ENCODE measurements around the gene KCNJ12. TPM values are rescaled to one million over a fixed set of nuclear protein-coding genes. Genes with fewer than 3 reads are reported as not detected.
"Not testable (repeated sequence)": the region's sequence is repeated elsewhere in the genome, so short reads cannot be mapped to it uniquely, and the experiment has no call there.

KCNJ12 gene
- total and polyA plus RNA-seq, 4 donors, result 2.6 to 7.0 (median 3.4) TPM

DNA sequence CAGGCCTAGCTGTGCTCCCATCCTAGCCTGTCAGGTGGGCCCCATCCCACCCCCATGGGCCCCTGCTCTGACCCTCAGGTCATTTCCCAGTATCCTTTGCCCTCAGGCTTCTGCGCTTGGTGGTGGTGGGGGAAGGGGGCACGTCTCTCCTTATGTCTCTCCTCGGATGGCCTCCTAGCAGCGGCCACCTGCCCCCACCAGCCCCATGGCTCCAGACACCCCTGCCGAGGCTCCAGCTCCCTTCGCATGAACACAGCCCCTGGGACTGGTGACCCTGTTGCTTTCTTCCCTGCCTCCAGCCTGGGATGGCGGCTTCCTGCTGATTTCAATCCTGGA lies 27.3 kb upstream of the KCNJ12 start:
- H3K27ac ChIP-seq (ENCODE audit: low read depth, low read length); H3K4me1 ChIP-seq (ENCODE audit: control insufficient read depth, insufficient read depth, low read length); DNase-seq (ENCODE audit: low read depth in 4 of 6, low spot score in 6 of 6); H3K36me3 ChIP-seq (ENCODE audit: control insufficient read depth, insufficient read depth, low read length); H3K27me3 ChIP-seq (ENCODE audit: control insufficient read depth, insufficient read depth, low read length); H3K4me3 ChIP-seq (ENCODE audit: low read depth, low read length); H3K9me3 ChIP-seq (ENCODE audit: control insufficient read depth, insufficient read depth, low read length): not testable (repeated sequence)
- WGBS (ENCODE audit: insufficient coverage), result no CpG with 5 or more reads among the region's 7 CpGs

DNA sequence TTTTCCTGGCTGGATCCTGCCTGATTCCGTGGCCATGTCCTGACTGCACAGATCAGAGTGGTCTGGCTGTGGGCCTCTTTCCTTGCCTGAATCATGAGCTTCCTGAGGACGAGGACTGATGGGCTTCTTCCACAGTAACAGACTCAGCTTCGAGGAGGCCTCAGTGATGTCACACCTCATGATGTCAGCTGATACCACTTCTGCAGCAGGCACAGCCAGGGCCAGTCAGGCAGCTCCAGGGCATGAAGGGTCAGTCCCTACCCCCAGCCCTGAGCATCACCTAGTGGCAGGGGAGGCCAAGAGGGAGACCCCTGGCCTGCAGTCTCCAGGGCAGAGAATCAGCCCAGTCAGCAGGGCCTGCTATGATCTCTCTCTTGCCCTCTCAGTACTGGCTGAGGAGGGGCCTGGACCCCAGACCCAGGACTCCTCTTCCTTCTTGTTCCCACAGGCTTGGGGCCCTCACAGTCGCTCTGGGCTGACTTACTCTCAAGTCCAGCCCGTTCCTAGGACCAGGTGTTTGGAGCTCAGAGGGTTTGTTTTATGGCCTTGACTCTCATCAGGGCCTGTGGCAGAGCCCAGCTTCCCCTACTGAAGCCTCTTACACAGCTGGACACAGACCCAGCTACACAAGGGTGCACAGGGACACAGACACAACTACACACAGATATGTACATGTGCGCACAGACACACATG lies 26.7 kb upstream of the KCNJ12 start:
- WGBS (ENCODE audit: insufficient coverage), result 51% methylated on average over 2 of the region's 6 CpGs
- not testable (repeated sequence) for DNase-seq (ENCODE audit: low read depth in 4 of 6, low spot score in 6 of 6); H3K9me3 ChIP-seq (ENCODE audit: control insufficient read depth, insufficient read depth, low read length); H3K36me3 ChIP-seq (ENCODE audit: control insufficient read depth, insufficient read depth, low read length); H3K4me1 ChIP-seq (ENCODE audit: control insufficient read depth, insufficient read depth, low read length); H3K27me3 ChIP-seq (ENCODE audit: control insufficient read depth, insufficient read depth, low read length); H3K4me3 ChIP-seq (ENCODE audit: low read depth, low read length); H3K27ac ChIP-seq (ENCODE audit: low read depth, low read length)

DNA sequence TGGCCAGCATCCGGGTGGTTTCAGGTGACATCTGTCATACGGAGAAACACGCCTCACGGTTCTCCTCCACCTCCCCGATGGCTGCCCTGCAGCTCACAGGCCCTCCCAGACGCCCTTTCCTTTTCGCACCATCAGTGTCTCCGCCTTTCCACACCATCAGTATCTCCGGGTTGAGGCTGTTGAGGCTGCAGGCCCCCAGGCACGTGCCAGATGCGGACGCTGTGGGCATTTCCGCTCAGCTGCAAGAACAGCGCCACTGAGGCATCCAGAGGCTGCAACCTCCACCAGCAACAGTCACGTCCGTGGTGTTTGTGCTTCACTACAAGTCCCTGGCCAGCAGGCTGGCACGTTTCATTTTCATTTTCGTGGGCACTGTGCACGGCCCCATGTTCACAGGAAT lies 25.7 kb upstream of the KCNJ12 start:
- WGBS (ENCODE audit: insufficient coverage), result no CpG with 5 or more reads among the region's 19 CpGs
- H3K9me3 ChIP-seq (ENCODE audit: control insufficient read depth, insufficient read depth, low read length); H3K4me3 ChIP-seq (ENCODE audit: low read depth, low read length); H3K27me3 ChIP-seq (ENCODE audit: control insufficient read depth, insufficient read depth, low read length); H3K36me3 ChIP-seq (ENCODE audit: control insufficient read depth, insufficient read depth, low read length); H3K27ac ChIP-seq (ENCODE audit: low read depth, low read length); DNase-seq (ENCODE audit: low read depth in 4 of 6, low spot score in 6 of 6); H3K4me1 ChIP-seq (ENCODE audit: control insufficient read depth, insufficient read depth, low read length): not testable (repeated sequence)

DNA sequence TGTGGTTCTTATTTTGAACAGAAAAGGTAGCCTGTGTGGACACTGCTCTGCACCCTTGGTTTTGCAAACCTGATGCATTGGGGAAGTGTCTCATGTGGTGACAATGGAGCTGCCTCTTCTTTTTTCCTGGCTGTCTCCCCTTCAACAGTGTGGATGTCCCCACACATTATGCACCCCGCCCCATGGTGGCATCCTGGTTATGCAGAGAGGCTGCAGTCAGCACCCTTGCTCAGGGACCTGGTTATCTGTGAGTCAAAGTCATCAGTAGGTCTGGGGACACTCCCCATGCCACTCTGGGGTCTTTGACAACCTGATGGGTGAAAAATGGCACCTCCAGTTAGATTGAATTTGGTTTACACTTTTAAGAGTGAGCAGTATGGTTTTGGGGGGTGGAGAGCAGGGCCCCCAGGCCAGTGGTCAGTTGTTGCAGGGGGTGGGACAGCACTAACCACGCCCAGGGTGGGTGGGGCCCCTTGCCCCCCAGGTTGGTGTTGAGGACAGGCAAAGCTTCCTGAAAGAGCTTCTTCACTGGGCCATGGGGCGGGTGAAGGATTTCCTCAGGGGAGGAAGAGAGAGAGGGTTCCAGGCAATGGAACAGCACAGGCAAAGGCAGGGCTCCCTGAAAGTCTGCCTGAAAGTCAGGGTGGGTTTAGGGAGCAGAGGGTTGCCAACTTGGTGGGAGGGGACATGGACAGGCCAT lies 24.6 kb upstream of the KCNJ12 start:
- Histone ChIP-seq H3K9me3 (ENCODE audit: control insufficient read depth, insufficient read depth, low read length) (no peaks in the 10 kb centered on the region), H3K4me3 (ENCODE audit: low read depth, low read length) (no peak overlapping the region), H3K27me3 (ENCODE audit: control insufficient read depth, insufficient read depth, low read length) (no peaks in the 10 kb centered on the region), H3K4me1 (ENCODE audit: control insufficient read depth, insufficient read depth, low read length) (no peaks in the 10 kb centered on the region), H3K27ac (ENCODE audit: low read depth, low read length) (no peak overlapping the region), H3K36me3 (ENCODE audit: control insufficient read depth, insufficient read depth, low read length) (no peaks in the 10 kb centered on the region)
- WGBS (ENCODE audit: insufficient coverage), result 72% methylated on average over 3 of the region's 3 CpGs
- no peak for DNase-seq (ENCODE audit: low read depth in 4 of 6, low spot score in 6 of 6)

DNA sequence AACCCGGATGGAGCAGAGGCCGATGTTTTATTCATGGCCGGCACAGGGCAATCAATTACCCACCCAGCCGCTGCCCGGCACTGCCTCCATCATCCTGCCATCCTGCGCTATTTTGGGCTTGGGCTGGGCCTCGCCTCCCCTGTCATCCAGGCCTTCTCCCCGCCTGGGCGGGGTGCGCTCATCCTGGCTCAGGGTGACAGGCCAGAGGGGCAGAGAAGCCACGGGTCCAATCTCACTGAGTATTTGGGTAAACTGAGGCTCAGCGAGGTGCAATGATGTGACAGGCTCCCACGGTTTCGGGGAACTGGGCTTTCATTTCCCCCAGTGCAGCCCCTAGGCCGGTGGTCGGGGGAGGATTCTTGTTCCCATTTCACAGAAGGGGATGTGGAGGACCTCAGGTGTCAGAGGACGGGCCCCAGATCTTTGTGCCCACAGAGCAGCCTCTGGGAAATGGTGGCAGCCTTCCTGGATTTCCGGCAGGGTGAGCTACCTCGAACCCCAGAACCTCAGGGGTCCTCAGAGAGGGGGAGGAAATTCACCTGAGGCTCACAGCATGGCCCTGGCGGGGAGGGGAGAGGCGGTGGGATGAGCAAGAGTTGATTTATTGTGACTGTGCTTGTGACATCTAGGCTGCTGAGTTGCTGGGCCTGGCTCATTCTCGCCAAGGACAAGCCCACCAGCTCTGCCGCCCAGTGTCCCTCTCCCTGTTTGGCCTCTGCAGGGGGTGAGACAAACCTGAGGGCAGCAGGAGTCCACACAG lies 23.8 kb upstream of the KCNJ12 start:
- H3K27me3 ChIP-seq (ENCODE audit: control insufficient read depth, insufficient read depth, low read length), result no peaks in the 10 kb centered on the region
- no peaks in the 10 kb centered on the region for H3K9me3 ChIP-seq (ENCODE audit: control insufficient read depth, insufficient read depth, low read length)
- no peak overlapping the region for H3K4me3 ChIP-seq (ENCODE audit: low read depth, low read length)
- no peak overlapping the region for H3K27ac ChIP-seq (ENCODE audit: low read depth, low read length)
- 74% methylated on average over 20 of the region's 23 CpGs for WGBS (ENCODE audit: insufficient coverage)
- no peak for DNase-seq (ENCODE audit: low read depth in 4 of 6, low spot score in 6 of 6)
- peaks cover 3% of the 10 kb centered on the region for H3K4me1 ChIP-seq (ENCODE audit: control insufficient read depth, insufficient read depth, low read length)
- H3K36me3 ChIP-seq (ENCODE audit: control insufficient read depth, insufficient read depth, low read length), result no peaks in the 10 kb centered on the region

DNA sequence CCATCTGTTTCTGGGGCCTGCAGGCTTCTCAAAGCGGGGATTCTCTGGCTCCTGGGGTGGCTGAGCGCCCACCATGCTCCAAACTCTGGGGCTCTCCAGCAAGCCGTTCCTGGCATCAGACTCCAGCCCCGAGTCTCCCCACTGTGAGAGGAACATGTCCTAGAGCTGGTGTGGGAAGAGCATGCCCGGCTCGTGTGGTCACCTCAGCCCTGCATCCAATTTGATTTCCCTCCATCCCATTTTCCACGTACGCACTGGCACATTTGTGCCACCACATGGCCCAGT lies 23.2 kb upstream of the KCNJ12 start:
- 93% methylated on average over 7 of the region's 8 CpGs for WGBS (ENCODE audit: insufficient coverage)

DNA sequence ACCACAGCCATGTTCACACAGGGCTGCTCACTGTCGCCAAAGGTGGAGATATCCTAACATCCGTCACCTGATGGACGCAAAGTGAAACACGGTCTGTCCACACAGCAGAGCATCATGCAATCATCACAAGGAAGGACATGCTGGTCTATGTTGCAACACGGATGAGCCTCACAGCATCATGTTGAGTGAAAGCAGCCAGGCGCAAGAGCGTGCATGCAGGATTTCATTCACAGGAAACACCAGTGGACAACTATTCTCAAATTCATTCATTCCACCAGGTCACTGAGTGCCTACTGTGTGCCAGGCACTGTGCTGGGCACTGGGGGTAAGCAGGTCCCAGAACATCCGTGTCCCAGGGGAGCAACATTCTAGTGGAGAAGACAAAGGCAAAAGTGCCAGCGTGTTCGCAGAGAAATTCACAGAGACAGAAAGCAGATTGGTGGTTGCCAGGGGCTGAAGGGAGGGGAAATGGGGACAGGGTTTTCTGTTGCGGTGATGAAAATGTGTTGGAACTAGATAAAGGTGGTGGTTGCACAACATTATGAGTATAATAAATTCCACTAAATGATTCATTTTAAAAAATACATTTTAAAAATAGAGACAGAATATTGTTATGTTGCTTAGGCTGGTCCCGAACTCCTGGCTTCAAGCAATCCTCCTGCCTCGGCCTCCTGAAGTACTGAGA lies 22.7 kb upstream of the KCNJ12 start:
- Histone ChIP-seq H3K27ac (ENCODE audit: low read depth, low read length) (no peak overlapping the region), H3K4me1 (ENCODE audit: control insufficient read depth, insufficient read depth, low read length) (peaks cover 9% of the 10 kb centered on the region), H3K36me3 (ENCODE audit: control insufficient read depth, insufficient read depth, low read length) (no peaks in the 10 kb centered on the region), H3K4me3 (ENCODE audit: low read depth, low read length) (no peak overlapping the region), H3K27me3 (ENCODE audit: control insufficient read depth, insufficient read depth, low read length) (no peaks in the 10 kb centered on the region), H3K9me3 (ENCODE audit: control insufficient read depth, insufficient read depth, low read length) (no peaks in the 10 kb centered on the region)
- 77% methylated on average over 10 of the region's 13 CpGs for WGBS (ENCODE audit: insufficient coverage)
- no peak for DNase-seq (ENCODE audit: low read depth in 4 of 6, low spot score in 6 of 6)

More for the DNA sequence above, 23.2 kb upstream of the KCNJ12 start:
- Histone ChIP-seq H3K36me3 (ENCODE audit: control insufficient read depth, insufficient read depth, low read length) (no peaks in the 10 kb centered on the region), H3K4me1 (ENCODE audit: control insufficient read depth, insufficient read depth, low read length) (peaks cover 8% of the 10 kb centered on the region), H3K27ac (ENCODE audit: low read depth, low read length) (no peak overlapping the region), H3K9me3 (ENCODE audit: control insufficient read depth, insufficient read depth, low read length) (no peaks in the 10 kb centered on the region), H3K4me3 (ENCODE audit: low read depth, low read length) (no peak overlapping the region), H3K27me3 (ENCODE audit: control insufficient read depth, insufficient read depth, low read length) (no peaks in the 10 kb centered on the region)
- DNase-seq (ENCODE audit: low read depth in 4 of 6, low spot score in 6 of 6), result no peak

DNA sequence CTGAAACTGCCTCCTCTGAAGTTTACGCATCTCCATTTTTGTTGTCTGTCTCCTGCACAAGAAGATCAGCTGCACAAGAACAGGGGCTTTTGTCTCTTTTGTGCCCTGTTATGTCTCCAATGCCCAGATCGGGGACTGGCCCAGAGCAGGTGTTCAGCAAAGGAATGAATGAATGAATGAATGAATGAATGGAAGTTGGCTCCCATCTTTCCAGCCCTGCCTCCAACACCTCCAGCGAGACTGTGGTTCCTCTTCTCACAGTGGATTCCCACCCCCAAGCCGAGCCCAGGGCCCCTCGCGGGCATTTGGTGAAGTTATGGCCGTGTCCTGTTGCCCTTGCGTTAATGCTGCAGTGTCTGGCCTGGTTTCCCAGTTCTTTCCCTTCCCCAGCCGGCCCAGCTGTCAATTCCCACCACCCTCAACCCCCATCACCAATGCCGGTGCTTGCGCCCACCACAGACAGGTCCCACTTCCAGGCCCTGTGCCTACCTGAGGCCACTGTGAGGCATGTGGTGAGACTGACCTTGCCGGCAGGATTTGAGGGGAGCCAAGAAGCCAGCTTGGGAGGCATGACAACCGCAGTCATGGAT lies 21.3 kb upstream of the KCNJ12 start:
- Histone ChIP-seq H3K4me3 (ENCODE audit: low read depth, low read length) (no peak overlapping the region), H3K4me1 (ENCODE audit: control insufficient read depth, insufficient read depth, low read length) (peaks cover 11% of the 10 kb centered on the region), H3K27ac (ENCODE audit: low read depth, low read length) (no peak overlapping the region), H3K9me3 (ENCODE audit: control insufficient read depth, insufficient read depth, low read length) (no peaks in the 10 kb centered on the region), H3K27me3 (ENCODE audit: control insufficient read depth, insufficient read depth, low read length) (no peaks in the 10 kb centered on the region), H3K36me3 (ENCODE audit: control insufficient read depth, insufficient read depth, low read length) (no peaks in the 10 kb centered on the region)
- no peak for DNase-seq (ENCODE audit: low read depth in 4 of 6, low spot score in 6 of 6)
- WGBS (ENCODE audit: insufficient coverage), result 90% methylated on average over 8 of the region's 13 CpGs

DNA sequence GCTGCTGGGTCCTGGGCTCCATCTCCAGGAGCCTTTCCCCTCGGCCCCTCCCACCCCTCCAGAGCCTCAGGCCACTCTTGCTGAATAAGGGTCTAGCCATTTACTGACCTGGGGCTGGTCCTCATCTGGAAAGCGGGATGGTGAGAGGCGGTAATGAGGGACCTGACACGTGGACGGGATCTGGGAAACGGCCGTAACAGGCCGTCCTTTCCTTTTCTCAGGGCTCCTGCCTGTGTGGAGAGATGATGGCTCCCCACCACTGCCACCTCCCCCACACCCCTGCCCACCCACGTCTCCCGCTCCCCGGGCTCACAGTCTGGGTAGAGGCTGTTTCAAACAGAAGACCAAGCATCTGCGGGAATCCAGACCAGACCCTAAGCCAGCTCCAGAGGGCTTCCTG lies 20.6 kb upstream of the KCNJ12 start:
- no peak for DNase-seq (ENCODE audit: low read depth in 4 of 6, low spot score in 6 of 6)
- Histone ChIP-seq H3K4me1 (ENCODE audit: control insufficient read depth, insufficient read depth, low read length) (peaks cover 13% of the 10 kb centered on the region), H3K4me3 (ENCODE audit: low read depth, low read length) (no peak overlapping the region), H3K9me3 (ENCODE audit: control insufficient read depth, insufficient read depth, low read length) (no peaks in the 10 kb centered on the region), H3K27me3 (ENCODE audit: control insufficient read depth, insufficient read depth, low read length) (no peaks in the 10 kb centered on the region), H3K36me3 (ENCODE audit: control insufficient read depth, insufficient read depth, low read length) (no peaks in the 10 kb centered on the region), H3K27ac (ENCODE audit: low read depth, low read length) (no peak overlapping the region)
- 90% methylated on average over 3 of the region's 12 CpGs for WGBS (ENCODE audit: insufficient coverage)
